ENCODE measurements around the gene SGMS1. TPM values are rescaled to one million over a fixed set of nuclear protein-coding genes. Genes with fewer than 3 reads are reported as not detected.
"Not testable (repeated sequence)": the region's sequence is repeated elsewhere in the genome, so short reads cannot be mapped to it uniquely, and the experiment has no call there.

SGMS1 gene
- total RNA-seq, 2 experiments from 2014 or later: 17.1 to 19.3 TPM

GRCh38 chr10:50384898-50385297 lies 238.9 kb downstream of the SGMS1 start:
- ChIA-PET CTCF (interaction anchor here (0.5 kb wide), 1 partner anchor 153 kb away, joined by 3 read pairs; no protein-coding TSS in a partner anchor), POLR2A (no interaction called here)
- H3K27me3 Mint-ChIP-seq: no peaks in the 10 kb centered on the region
- no peaks in the 10 kb centered on the region for H3K9me3 Mint-ChIP-seq
- no peak overlapping the region for H3K4me3 Mint-ChIP-seq
- no peak overlapping the region for H3K27ac Mint-ChIP-seq
- H3K4me1 Mint-ChIP-seq: peaks cover 9% of the 10 kb centered on the region
- H3K36me3 Mint-ChIP-seq (ENCODE audit: low read depth): no peaks in the 10 kb centered on the region
- DNase-seq: no peak

GRCh38 chr10:50384238-50384637 lies 239.5 kb downstream of the SGMS1 start:
- H3K4me3 Mint-ChIP-seq: no peak overlapping the region
- H3K36me3 Mint-ChIP-seq (ENCODE audit: low read depth): no peaks in the 10 kb centered on the region
- CTCF ChIA-PET: no interaction called here
- no peaks in the 10 kb centered on the region for H3K27me3 Mint-ChIP-seq
- H3K4me1 Mint-ChIP-seq: peaks cover 13% of the 10 kb centered on the region
- POLR2A ChIA-PET: no interaction called here
- H3K9me3 Mint-ChIP-seq: no peaks in the 10 kb centered on the region
- DNase-seq: no peak
- H3K27ac Mint-ChIP-seq: no peak overlapping the region

GRCh38 chr10:50382576-50383023 lies 241.2 kb downstream of the SGMS1 start:
- H3K27ac Mint-ChIP-seq: no peak overlapping the region

GRCh38 chr10:50381642-50382041 lies 242.1 kb downstream of the SGMS1 start:
- no peak overlapping the region for H3K4me3 Mint-ChIP-seq
- POLR2A ChIA-PET: no interaction called here
- H3K27me3 Mint-ChIP-seq: no peaks in the 10 kb centered on the region
- H3K27ac Mint-ChIP-seq: no peak overlapping the region
- peaks cover 5% of the 10 kb centered on the region for H3K4me1 Mint-ChIP-seq
- DNase-seq: no peak
- H3K36me3 Mint-ChIP-seq (ENCODE audit: low read depth): peaks cover 10% of the 10 kb centered on the region
- no peaks in the 10 kb centered on the region for H3K9me3 Mint-ChIP-seq
- CTCF ChIA-PET: interaction anchor here (0.7 to 1.1 kb wide), 2 partner anchors 11 to 209 kb away, joined by 3 to 4 read pairs; no protein-coding TSS in a partner anchor

More at GRCh38 chr10:50382576-50383023, 241.2 kb downstream of the SGMS1 start:
- POLR2A ChIA-PET: no interaction called here
- Mint-ChIP-seq H3K36me3 (ENCODE audit: low read depth) (peaks cover 2% of the 10 kb centered on the region), H3K4me1 (peaks cover 9% of the 10 kb centered on the region), H3K27me3 (no peaks in the 10 kb centered on the region), H3K9me3 (no peaks in the 10 kb centered on the region), H3K4me3 (no peak overlapping the region)
- DNase-seq: no peak
- CTCF ChIA-PET: interaction anchor here (0.7 to 1.1 kb wide), 2 partner anchors 12 to 208 kb away, joined by 3 to 4 read pairs; no protein-coding TSS in a partner anchor

- peak overlapping the region; percentile 16 for H3K27ac Mint-ChIP-seq
- peaks cover 15% of the 10 kb centered on the region for H3K36me3 Mint-ChIP-seq (ENCODE audit: low read depth)
- no peaks in the 10 kb centered on the region for H3K9me3 Mint-ChIP-seq
- no peak overlapping the region for H3K4me3 Mint-ChIP-seq
- no peaks in the 10 kb centered on the region for H3K27me3 Mint-ChIP-seq
- DNase-seq: no peak
- ChIA-PET CTCF (interaction anchor here (1.2 kb wide), 1 partner anchor 12 kb away, joined by 5 read pairs; no protein-coding TSS in a partner anchor), POLR2A (no interaction called here)
- H3K4me1 Mint-ChIP-seq: peaks cover 5% of the 10 kb centered on the region
Measured at GRCh38 chr10:50379616-50380015, 244.1 kb downstream of the SGMS1 start.

- H3K4me1 Mint-ChIP-seq: peaks cover 5% of the 10 kb centered on the region
- H3K27ac Mint-ChIP-seq: no peak overlapping the region
- no peaks in the 10 kb centered on the region for H3K27me3 Mint-ChIP-seq
- no peaks in the 10 kb centered on the region for H3K9me3 Mint-ChIP-seq
- peaks cover 15% of the 10 kb centered on the region for H3K36me3 Mint-ChIP-seq (ENCODE audit: low read depth)
- POLR2A ChIA-PET: no interaction called here
- DNase-seq: no peak
- H3K4me3 Mint-ChIP-seq: no peak overlapping the region
- CTCF ChIA-PET: no interaction called here
Measured at GRCh38 chr10:50375745-50376144, 248.0 kb downstream of the SGMS1 start.

- Mint-ChIP-seq H3K36me3 (ENCODE audit: low read depth) (peaks cover 15% of the 10 kb centered on the region), H3K27ac (no peak overlapping the region), H3K4me1 (peaks cover 3% of the 10 kb centered on the region), H3K27me3 (no peaks in the 10 kb centered on the region), H3K9me3 (no peaks in the 10 kb centered on the region), H3K4me3 (no peak overlapping the region)
- no peak for DNase-seq
- POLR2A ChIA-PET: no interaction called here
- CTCF ChIA-PET: no interaction called here
Measured at GRCh38 chr10:50375051-50375452, 248.7 kb downstream of the SGMS1 start.

- Mint-ChIP-seq H3K27ac (no peak overlapping the region), H3K9me3 (no peaks in the 10 kb centered on the region), H3K27me3 (no peaks in the 10 kb centered on the region), H3K4me1 (no peaks in the 10 kb centered on the region), H3K36me3 (ENCODE audit: low read depth) (peaks cover 15% of the 10 kb centered on the region), H3K4me3 (no peak overlapping the region)
- POLR2A ChIA-PET: no interaction called here
- CTCF ChIA-PET: interaction anchor here (0.6 kb wide), 1 partner anchor 222 kb away, joined by 3 read pairs; no protein-coding TSS in a partner anchor
- no peak for DNase-seq
Measured at GRCh38 chr10:50373821-50374501, 249.8 kb downstream of the SGMS1 start.

GRCh38 chr10:50369931-50370330 lies 253.8 kb downstream of the SGMS1 start:
- H3K9me3 Mint-ChIP-seq: peaks cover 2% of the 10 kb centered on the region
- DNase-seq: no peak
- H3K4me1 Mint-ChIP-seq: no peaks in the 10 kb centered on the region
- CTCF ChIA-PET: interaction anchor here (1.8 kb wide), 1 partner anchor 12 kb away, joined by 4 read pairs; no protein-coding TSS in a partner anchor
- no peak overlapping the region for H3K4me3 Mint-ChIP-seq
- POLR2A ChIA-PET: no interaction called here
- no peak overlapping the region for H3K27ac Mint-ChIP-seq
- no peaks in the 10 kb centered on the region for H3K27me3 Mint-ChIP-seq
- peaks cover 9% of the 10 kb centered on the region for H3K36me3 Mint-ChIP-seq (ENCODE audit: low read depth)

GRCh38 chr10:50367732-50368131 lies 256.0 kb downstream of the SGMS1 start:
- Mint-ChIP-seq H3K36me3 (ENCODE audit: low read depth) (peaks cover 16% of the 10 kb centered on the region), H3K4me1 (peaks cover 5% of the 10 kb centered on the region), H3K27ac (no peak overlapping the region), H3K4me3 (no peak overlapping the region), H3K27me3 (no peaks in the 10 kb centered on the region), H3K9me3 (peaks cover 5% of the 10 kb centered on the region)
- ChIA-PET CTCF (interaction anchor here (0.9 to 1.2 kb wide), 5 partner anchors 8 to 28 kb away, joined by 3 to 5 read pairs (median 3); no protein-coding TSS in a partner anchor), POLR2A (no interaction called here)
- no peak for DNase-seq

- H3K4me1 Mint-ChIP-seq, H3K27me3 Mint-ChIP-seq, DNase-seq, CTCF ChIA-PET, POLR2A ChIA-PET, H3K9me3 Mint-ChIP-seq, H3K27ac Mint-ChIP-seq, H3K4me3 Mint-ChIP-seq: not testable (repeated sequence)
- H3K36me3 Mint-ChIP-seq (ENCODE audit: low read depth): peaks cover 24% of the 10 kb centered on the region
Measured at GRCh38 chr10:50366421-50366820, 257.3 kb downstream of the SGMS1 start.

GRCh38 chr10:50364730-50365129 lies 259.0 kb downstream of the SGMS1 start:
- peaks cover 24% of the 10 kb centered on the region for H3K36me3 Mint-ChIP-seq (ENCODE audit: low read depth)
- POLR2A ChIA-PET, H3K27ac Mint-ChIP-seq, DNase-seq, H3K27me3 Mint-ChIP-seq, H3K4me1 Mint-ChIP-seq, H3K9me3 Mint-ChIP-seq, H3K4me3 Mint-ChIP-seq: not testable (repeated sequence)
- CTCF ChIA-PET: interaction anchor here (0.7 kb wide), 1 partner anchor 280 kb away, joined by 3 read pairs; no protein-coding TSS in a partner anchor

- no peak for DNase-seq
- ChIA-PET CTCF (no interaction called here), POLR2A (no interaction called here)
- Mint-ChIP-seq H3K36me3 (ENCODE audit: low read depth) (peaks cover 24% of the 10 kb centered on the region), H3K27ac (no peak overlapping the region), H3K4me3 (no peak overlapping the region), H3K9me3 (peaks cover 8% of the 10 kb centered on the region), H3K27me3 (no peaks in the 10 kb centered on the region), H3K4me1 (peaks cover 8% of the 10 kb centered on the region)
Measured at GRCh38 chr10:50362547-50363125, 261.1 kb downstream of the SGMS1 start.
